Measurements from ENCODE around the gene SPAG7.

Gene SPAG7

GRCh38 chr17:4997302-4998026 lies 29.8 kb upstream of the SPAG7 start, which contains the start of the genes INCA1 and KIF1C:
Gene INCA1 (minus strand): TSS chr17:4997522. CDS start chr17:4994437, 3,085 bp downstream.
Gene KIF1C (plus strand): TSS chr17:4997950. CDS start chr17:5000247, 2,297 bp downstream.
- TF ChIP-seq POLR2A (IDR thresholded peaks at IDR 0.05; ENCODE audit: low read depth, low read length) (peak; percentile 36; the same call in 1 of the 2 replicates), TAF1 (IDR thresholded peaks at IDR 0.05; ENCODE audit: borderline replicate concordance, low read depth, low read length) (no peak)
- FAIRE-seq: peak; percentile 99

GRCh38 chr17:4994081-4994595 lies 26.5 kb upstream of the SPAG7 start:
- TF ChIP-seq TAF1 (IDR thresholded peaks at IDR 0.05; ENCODE audit: borderline replicate concordance, low read depth, low read length) (no peak), POLR2AphosphoS5 (IDR thresholded peaks at IDR 0.05; ENCODE audit: low read depth, low read length) (no peak), POLR2A (IDR thresholded peaks at IDR 0.05; ENCODE audit: low read depth, low read length) (no peak)
- FAIRE-seq: no peak
- DNase-seq (ENCODE audit: insufficient read length): no peak

More at GRCh38 chr17:4997302-4998026, 29.8 kb upstream of the SPAG7 start, which contains the start of the genes INCA1 and KIF1C:
- peak; percentile 98 for DNase-seq (ENCODE audit: insufficient read length)

GRCh38 chr17:4987767-4988567 lies 20.4 kb upstream of the SPAG7 start:
- DNase-seq (ENCODE audit: insufficient read length) (no peak), FAIRE-seq (peak; percentile 77)
- TF ChIP-seq TAF1 (IDR thresholded peaks at IDR 0.05; ENCODE audit: borderline replicate concordance, low read depth, low read length) (no peak), POLR2AphosphoS5 (IDR thresholded peaks at IDR 0.05; ENCODE audit: low read depth, low read length) (no peak), POLR2A (IDR thresholded peaks at IDR 0.05; ENCODE audit: low read depth, low read length) (no peak)

GRCh38 chr17:4986951-4987766 lies 19.5 kb upstream of the SPAG7 start, which contains the start of gene CAMTA2:
Gene CAMTA2 (minus strand): TSS chr17:4987675. CDS start chr17:4986222, 1,453 bp downstream.
- peak; percentile 95 for FAIRE-seq
- 0 out of 2 replicates have a peak, but pooled peaks have one; percentile 31 for TF ChIP-seq POLR2AphosphoS5 (IDR thresholded peaks at IDR 0.05; ENCODE audit: low read depth, low read length)
- TF ChIP-seq TAF1 (IDR thresholded peaks at IDR 0.05; ENCODE audit: borderline replicate concordance, low read depth, low read length): no peak
- TF ChIP-seq POLR2A (IDR thresholded peaks at IDR 0.05; ENCODE audit: low read depth, low read length): peak; percentile 52; the same call in 1 of the 2 replicates
- peak; percentile 86 for DNase-seq (ENCODE audit: insufficient read length)

GRCh38 chr17:4986403-4986802 lies 18.8 kb upstream of the SPAG7 start:
- DNase-seq (ENCODE audit: insufficient read length) (no peak), FAIRE-seq (no peak)
- TF ChIP-seq POLR2A (IDR thresholded peaks at IDR 0.05; ENCODE audit: low read depth, low read length) (no peak), TAF1 (IDR thresholded peaks at IDR 0.05; ENCODE audit: borderline replicate concordance, low read depth, low read length) (no peak), POLR2AphosphoS5 (IDR thresholded peaks at IDR 0.05; ENCODE audit: low read depth, low read length) (no peak)

- DNase-seq (ENCODE audit: insufficient read length): no peak
- no peak for FAIRE-seq
- TF ChIP-seq POLR2A (IDR thresholded peaks at IDR 0.05; ENCODE audit: low read depth, low read length): no peak
Measured at GRCh38 chr17:4982305-4982704, 14.7 kb upstream of the SPAG7 start.

GRCh38 chr17:4980644-4981216 lies 13.1 kb upstream of the SPAG7 start:
- DNase-seq (ENCODE audit: insufficient read length): peak; percentile 57
- peak; percentile 73 for FAIRE-seq
- TF ChIP-seq TAF1 (IDR thresholded peaks at IDR 0.05; ENCODE audit: borderline replicate concordance, low read depth, low read length) (no peak), POLR2AphosphoS5 (IDR thresholded peaks at IDR 0.05; ENCODE audit: low read depth, low read length) (no peak), POLR2A (IDR thresholded peaks at IDR 0.05; ENCODE audit: low read depth, low read length) (no peak)

GRCh38 chr17:4978726-4979125 lies 11.1 kb upstream of the SPAG7 start:
- no peak for FAIRE-seq
- DNase-seq (ENCODE audit: insufficient read length): no peak
- no peak for TF ChIP-seq POLR2AphosphoS5 (IDR thresholded peaks at IDR 0.05; ENCODE audit: low read depth, low read length)
- TF ChIP-seq POLR2A (IDR thresholded peaks at IDR 0.05; ENCODE audit: low read depth, low read length): no peak
- TF ChIP-seq TAF1 (IDR thresholded peaks at IDR 0.05; ENCODE audit: borderline replicate concordance, low read depth, low read length): no peak

- DNase-seq (ENCODE audit: insufficient read length): no peak
- FAIRE-seq: no peak
- TF ChIP-seq POLR2AphosphoS5 (IDR thresholded peaks at IDR 0.05; ENCODE audit: low read depth, low read length): no peak
- no peak for TF ChIP-seq POLR2A (IDR thresholded peaks at IDR 0.05; ENCODE audit: low read depth, low read length)
- TF ChIP-seq TAF1 (IDR thresholded peaks at IDR 0.05; ENCODE audit: borderline replicate concordance, low read depth, low read length): no peak
Measured at GRCh38 chr17:4974115-4974670, 6.6 kb upstream of the SPAG7 start.

Measured in GM12892 (cell line).